ENCODE results near the gene PCDHB14.
A peak's percentile ranks its signal among the peaks of the same experiment; 100 is the strongest.

- TF ChIP-seq CTCF (IDR thresholded peaks at IDR 0.05) (peak in 1 of 6 experiments; percentile 12), POLR2A (IDR thresholded peaks at IDR 0.05) (no peak)
Observed at GRCh38 chr5:141192110-141192725, 30.9 kb upstream of the PCDHB14 start, which contains the start of gene PCDHB10.

All from thyroid gland (tissue), 4 donors.